HG03521 (cell line): ENCODE data around the gene DNAH3.
"Not testable (repeated sequence)": the region's sequence is repeated elsewhere in the genome, so short reads cannot be mapped to it uniquely, and the experiment has no call there.

Source experiments
- ATAC-seq: cut with Tn5 transposase; IDR thresholded peaks from one replicate; pipeline ENCODE4 v1.9.1; 2021; ENCODE audit warnings: mild to moderate bottlenecking, moderate library complexity; ENCODE audit not compliant: unreplicated experiment

DNAH3 gene

GRCh38 chr16:21130811-21131210 lies 19.8 kb downstream of the DNAH3 start:
- no peak for ATAC-seq

DNA sequence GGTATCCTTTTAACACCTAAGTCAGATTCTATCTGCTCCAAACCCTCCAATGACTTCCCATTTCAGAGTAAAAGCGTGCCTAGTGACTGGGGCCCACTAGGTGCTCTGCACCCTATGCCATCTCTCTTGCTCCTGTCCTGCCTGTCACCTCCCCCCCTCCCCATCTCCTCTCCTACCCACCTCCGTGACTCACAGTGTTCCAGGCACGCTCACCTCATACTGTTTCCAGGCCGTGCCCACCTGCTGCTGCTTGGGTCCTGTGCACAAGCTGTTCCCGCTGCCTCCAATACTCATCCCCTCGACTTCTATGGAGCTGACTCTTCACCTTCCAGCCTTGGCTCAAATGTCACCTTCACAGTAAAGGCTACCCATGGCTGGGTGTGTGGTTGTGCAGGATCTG lies 21.7 kb downstream of the DNAH3 start:
- no peak for ATAC-seq

GRCh38 chr16:21126518-21126917 lies 24.1 kb downstream of the DNAH3 start:
- ATAC-seq, result no peak

DNA sequence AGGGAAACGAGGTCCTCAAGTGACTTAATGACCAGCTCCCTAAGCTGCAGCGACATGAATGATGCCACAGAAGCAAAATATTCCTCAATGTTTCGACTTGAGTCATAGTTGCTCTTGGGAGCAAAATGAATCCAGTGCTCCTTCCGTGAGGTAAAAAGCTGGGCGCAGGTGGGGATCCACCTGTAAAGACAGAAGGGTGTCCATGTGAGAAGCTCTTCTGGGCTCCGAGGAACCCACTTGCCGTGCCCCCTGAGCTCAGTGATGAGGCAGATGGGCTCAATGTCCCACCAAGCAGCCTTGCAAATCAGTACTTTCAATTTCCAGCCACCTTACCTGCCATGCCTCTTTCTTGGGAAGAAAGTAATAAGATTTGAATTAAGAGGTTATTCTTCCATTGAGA lies 25.5 kb downstream of the DNAH3 start:
- no peak for ATAC-seq

- ATAC-seq, result no peak
These were observed 29.6 kb downstream of the DNAH3 start for GRCh38 chr16:21120976-21121520.

DNA sequence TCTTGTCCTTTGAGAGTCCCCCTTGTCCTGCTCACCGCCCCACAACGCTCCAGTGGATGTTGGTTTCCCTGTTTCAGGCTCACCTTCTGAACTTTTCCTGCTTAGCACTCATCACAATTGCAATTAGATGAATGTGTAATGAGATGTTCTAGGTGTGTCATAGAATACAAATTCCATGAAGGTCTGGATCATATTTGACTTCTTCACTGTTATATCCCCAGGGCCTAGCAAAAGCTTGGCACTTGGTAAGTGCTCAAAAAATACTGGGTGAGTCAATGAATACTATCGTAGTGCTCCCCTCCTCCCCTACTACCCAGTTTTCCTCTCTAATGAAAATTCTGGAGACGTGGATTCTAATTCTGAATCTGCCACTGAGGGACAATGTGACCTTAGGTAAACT lies 33.1 kb downstream of the DNAH3 start:
- ATAC-seq, result no peak

DNA sequence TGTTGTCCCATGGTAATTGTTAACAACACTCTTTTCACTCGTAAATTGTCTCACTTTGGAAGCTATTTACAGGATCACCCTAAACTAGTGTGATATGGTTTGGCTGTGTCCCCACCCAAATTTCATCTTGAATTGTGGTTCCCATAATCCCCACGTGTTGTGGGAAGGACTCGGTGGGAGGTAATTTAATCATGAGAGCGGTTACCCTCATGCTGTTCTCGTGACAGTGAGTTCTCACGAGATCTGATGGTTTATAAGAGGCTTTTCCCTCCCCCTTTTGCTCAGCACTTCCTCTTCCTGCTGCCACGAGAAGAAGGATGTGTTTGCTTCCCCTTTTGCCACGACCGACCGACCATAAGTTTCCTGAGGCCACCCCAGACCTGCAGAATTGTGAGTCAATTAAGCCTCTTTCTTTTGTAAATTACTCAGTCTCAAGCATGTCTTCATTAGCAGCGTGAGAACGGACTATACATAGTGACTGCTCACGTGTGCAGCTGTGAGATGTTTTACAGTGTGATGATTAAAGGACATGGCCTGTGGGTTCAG lies 34.4 kb downstream of the DNAH3 start:
- ATAC-seq, result no peak

DNA sequence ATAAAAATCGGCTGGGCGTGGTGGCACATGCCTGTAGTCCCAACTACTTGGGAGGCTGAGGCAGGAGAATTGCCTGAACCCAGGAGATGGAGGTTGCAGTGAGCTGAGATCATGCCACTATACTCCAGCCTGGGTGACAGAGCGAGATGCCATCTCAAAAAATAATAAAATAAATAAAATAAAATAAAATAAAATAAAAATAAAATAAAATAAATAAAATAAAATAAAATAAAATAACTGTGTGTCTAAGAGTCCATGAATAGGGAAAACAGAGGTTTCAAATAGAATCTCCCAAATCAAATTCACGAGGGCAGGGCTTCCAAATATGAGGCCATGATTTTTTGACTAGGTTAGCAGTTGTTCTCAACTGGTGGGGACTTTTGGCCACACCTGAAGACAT lies 35.1 kb downstream of the DNAH3 start:
- ATAC-seq, result not testable (repeated sequence)

- no peak for ATAC-seq
These were observed 46.4 kb downstream of the DNAH3 start for GRCh38 chr16:21103941-21104860.

GRCh38 chr16:21101631-21102420 lies 48.8 kb downstream of the DNAH3 start:
- no peak for ATAC-seq

GRCh38 chr16:21100447-21100846 lies 50.2 kb downstream of the DNAH3 start:
- no peak for ATAC-seq

GRCh38 chr16:21097151-21097550 lies 53.5 kb downstream of the DNAH3 start:
- ATAC-seq, result no peak

DNA sequence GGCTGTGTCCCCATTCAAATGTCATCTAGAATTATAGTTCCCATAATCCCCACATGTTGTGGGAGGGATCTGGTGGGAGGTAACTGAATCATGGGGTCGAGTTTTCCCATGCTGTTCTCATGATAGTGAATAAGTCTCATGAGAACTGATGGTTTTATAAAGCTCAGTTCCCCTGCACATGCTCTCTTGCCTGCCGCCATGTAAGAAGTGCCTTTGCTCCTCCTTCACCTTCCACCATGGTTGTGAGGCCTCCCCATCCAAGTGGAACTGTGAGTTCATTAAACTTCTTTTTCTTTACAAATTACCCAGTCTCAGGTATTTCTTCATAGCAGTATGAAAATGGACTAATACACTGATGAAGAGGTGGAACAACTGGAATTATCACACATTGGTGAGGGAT lies 55.9 kb downstream of the DNAH3 start:
- not testable (repeated sequence) for ATAC-seq

GRCh38 chr16:21092951-21093350 lies 57.7 kb downstream of the DNAH3 start:
- no peak for ATAC-seq

DNA sequence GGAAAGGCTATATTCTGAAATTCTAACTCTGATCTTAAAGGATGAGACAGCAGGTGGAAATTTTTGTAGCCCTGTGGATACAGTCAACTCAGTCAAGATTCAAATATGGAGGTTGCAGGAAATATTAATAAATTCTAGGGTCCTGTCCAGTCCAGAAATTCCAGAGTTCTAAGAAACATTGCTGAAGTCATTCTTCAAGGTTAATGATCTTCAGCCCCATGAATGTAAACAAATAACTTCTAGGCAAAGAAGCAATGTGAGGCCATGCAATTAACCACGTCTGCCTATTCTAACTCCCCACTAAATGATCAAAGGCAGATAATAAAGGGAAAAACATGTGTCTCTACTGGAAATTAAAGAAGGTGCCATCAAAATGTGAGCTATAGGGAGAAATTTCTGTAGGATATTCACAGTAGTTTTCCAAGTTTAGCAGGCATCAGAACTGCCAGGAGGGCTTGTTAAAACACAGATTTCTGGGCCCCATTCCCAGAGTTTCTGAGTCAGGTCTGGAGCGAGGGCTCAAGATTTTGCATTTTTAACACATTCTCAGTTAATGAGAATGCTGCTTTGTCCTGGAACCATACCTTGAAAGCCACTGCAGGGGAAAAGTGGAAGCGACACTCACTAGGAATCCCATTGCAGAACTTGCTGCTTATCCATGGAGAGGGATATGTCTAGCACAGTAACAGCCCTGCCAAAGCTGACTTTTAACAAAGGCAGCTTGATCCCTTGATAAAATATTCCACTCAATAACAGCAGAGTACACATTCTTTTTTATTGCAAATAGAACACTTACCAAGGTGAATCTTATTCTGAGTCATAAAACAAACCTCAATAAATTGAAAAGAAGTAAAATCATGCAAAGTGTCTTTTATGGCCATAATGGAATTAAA lies 61.8 kb downstream of the DNAH3 start:
- no peak for ATAC-seq

GRCh38 chr16:21088143-21088542 lies 62.5 kb downstream of the DNAH3 start:
- ATAC-seq, result no peak

GRCh38 chr16:21084631-21085225 lies 65.9 kb downstream of the DNAH3 start:
- ATAC-seq, result no peak

DNA sequence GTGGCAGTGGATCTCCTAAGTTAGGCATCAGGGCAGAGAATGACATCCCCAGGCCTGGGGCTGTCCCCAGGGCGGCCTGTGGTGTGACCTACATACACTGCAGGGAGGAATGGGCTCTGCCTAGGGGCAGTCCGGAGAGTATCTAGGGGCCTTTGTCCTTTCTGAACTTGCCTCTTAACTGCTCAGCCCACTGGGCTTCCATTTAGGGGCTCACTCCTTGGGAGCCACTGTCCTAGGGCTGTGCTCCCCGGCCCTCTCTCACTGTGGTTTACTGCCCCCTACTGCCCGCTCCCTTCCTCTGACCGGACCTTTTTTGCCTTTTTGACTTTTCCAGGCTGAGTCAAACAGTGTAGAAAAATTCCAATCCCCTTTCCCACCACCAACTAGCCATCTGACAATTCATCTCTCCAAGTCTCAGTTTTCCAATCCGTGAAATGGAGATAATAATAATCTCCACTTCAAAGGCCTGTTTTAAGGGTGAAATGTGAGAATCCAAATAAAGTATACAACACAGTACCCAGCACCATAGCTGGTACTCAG lies 66.8 kb downstream of the DNAH3 start:
- ATAC-seq, result no peak

DNA sequence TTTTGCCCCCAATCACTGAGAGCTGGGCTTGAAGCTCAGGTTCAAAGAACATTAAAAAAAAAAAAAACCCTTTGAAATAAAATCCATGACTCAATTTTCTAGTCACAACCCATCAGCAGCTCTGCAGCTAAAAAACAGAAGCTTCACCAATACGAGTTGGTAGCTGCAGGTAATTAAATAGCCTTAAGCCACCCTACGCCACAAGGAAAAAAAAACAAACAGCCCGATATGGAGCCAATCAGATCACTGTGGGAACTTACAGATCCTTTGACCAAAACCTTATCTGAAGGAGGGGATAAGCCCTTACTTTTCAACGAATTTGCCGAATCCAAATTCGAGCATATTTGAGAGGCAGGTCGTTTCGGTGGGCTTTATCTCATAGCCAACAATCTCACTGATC lies 69.3 kb downstream of the DNAH3 start:
- ATAC-seq, result no peak

DNA sequence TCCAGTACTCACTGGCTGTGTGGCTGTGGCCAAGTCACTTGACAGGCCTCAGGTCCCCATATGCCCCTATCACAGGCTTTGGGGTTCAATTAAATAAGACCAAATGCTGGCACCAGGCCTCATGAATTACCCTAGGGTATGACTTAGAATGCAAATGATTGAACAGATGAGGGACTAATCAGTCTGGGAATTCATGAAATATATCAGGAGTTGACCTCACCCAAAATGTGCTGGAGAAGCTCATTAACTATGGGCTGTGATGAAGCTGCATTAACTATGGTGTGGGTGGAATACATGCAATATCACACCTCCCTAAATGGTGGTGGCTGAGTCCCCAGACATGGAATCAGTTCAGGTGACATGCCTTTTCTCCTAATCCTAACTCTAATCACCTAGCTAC lies 72.1 kb downstream of the DNAH3 start:
- no peak for ATAC-seq
